Neural progenitor cell (in vitro differentiated cells): Measurements from ENCODE around the gene PLEKHA6. TPM values are rescaled to one million over a fixed set of nuclear protein-coding genes. Genes with fewer than 3 reads are reported as not detected.

Experiments
- DNase-seq: peaks from one replicate; pipeline ENCODE4 v3.0.0-alpha.2; 2016; ENCODE audit warnings: low spot score
- H2AFZ ChIP-seq: fragments of 200-600 bp; sonication (generic); replicated peaks from 2 replicates; pipeline ENCODE4 v1.6.1; 2016; ENCODE audit warnings: antibody characterized with exemption
- H3F3A ChIP-seq: fragments of 200-600 bp; sonication (generic); 2 replicates; pipeline ENCODE4 v1.6.1; 2016; ENCODE audit warnings: antibody characterized with exemption, low read depth
- H3K27ac ChIP-seq: fragments of 200-600 bp; sonication (generic); 2 replicates; pipeline ENCODE4 v1.5.1; 2016; ENCODE audit warnings: mild to moderate bottlenecking
- H3K27me3 ChIP-seq: fragments of 200-600 bp; sonication (generic); 2 replicates; pipeline ENCODE4 v1.6.1; 2016; ENCODE audit warnings: mild to moderate bottlenecking, moderate library complexity
- H3K36me3 ChIP-seq: fragments of 200-600 bp; sonication (generic); 2 replicates; pipeline ENCODE4 v1.5.1; 2016
- H3K4me1 ChIP-seq: fragments of 200-600 bp; sonication (generic); 2 replicates; pipeline ENCODE4 v1.6.1; 2016; ENCODE audit warnings: mixed run types
- H3K4me2 ChIP-seq: fragments of 200-600 bp; sonication (generic); 2 replicates; pipeline ENCODE4 v1.6.1; 2016
- H3K4me3 ChIP-seq: fragments of 200-600 bp; sonication (generic); 2 replicates; pipeline ENCODE4 v1.5.1; 2016
- H3K79me2 ChIP-seq: fragments of 200-600 bp; sonication (generic); 2 replicates; pipeline ENCODE4 v1.6.1; 2016; ENCODE audit warnings: low read depth
- H3K9ac ChIP-seq: fragments of 200-600 bp; sonication (generic); 2 replicates; pipeline ENCODE4 v1.6.1; 2016
- H3K9me3 ChIP-seq: fragments of 200-600 bp; sonication (generic); 2 replicates; pipeline ENCODE4 v1.5.1; 2016; ENCODE audit warnings: low read depth
- H4K20me1 ChIP-seq: fragments of 200-600 bp; sonication (generic); 2 replicates; pipeline ENCODE4 v1.6.1; 2016; ENCODE audit warnings: low read depth
- H3K27ac Mint-ChIP-seq: 3 replicates; pipeline ENCODE4 v1.8.0; 2021; ENCODE audit warnings: mixed read lengths
- H3K27me3 Mint-ChIP-seq: 2 replicates; pipeline ENCODE4 v1.8.0; 2022; ENCODE audit warnings: low read depth, mild to moderate bottlenecking, inconsistent platforms, moderate library complexity, mixed read lengths; ENCODE audit not compliant: insufficient read depth
- H3K36me3 Mint-ChIP-seq: 3 replicates; pipeline ENCODE4 v1.8.0; 2021; ENCODE audit warnings: mixed read lengths
- H3K4me1 Mint-ChIP-seq: 3 replicates; pipeline ENCODE4 v1.8.0; 2021; ENCODE audit warnings: mixed read lengths
- H3K4me3 Mint-ChIP-seq: 3 replicates; pipeline ENCODE4 v1.8.0; 2021; ENCODE audit warnings: mild to moderate bottlenecking, moderate library complexity, mixed read lengths
- H3K9me3 Mint-ChIP-seq: 3 replicates; pipeline ENCODE4 v1.8.0; 2020; ENCODE audit warnings: mixed read lengths
- CTCF ChIP-seq: fragments of 200-600 bp; sonication (generic); IDR thresholded peaks from 2 replicates; pipeline ENCODE4 v1.5.1; 2017; ENCODE audit warnings: antibody characterized with exemption, mild to moderate bottlenecking
- EZH2 ChIP-seq: fragments of 200-600 bp; sonication (generic); IDR thresholded peaks from 2 replicates; pipeline ENCODE4 v1.6.1; 2017; ENCODE audit warnings: antibody characterized with exemption, mild to moderate bottlenecking, moderate library complexity
- EZH2phosphoT487 ChIP-seq: fragments of 200-600 bp; sonication (generic); IDR thresholded peaks from 2 replicates; pipeline ENCODE4 v1.6.1; 2017; ENCODE audit warnings: antibody characterized with exemption
- total RNA-seq: library from RNA; depleted of rRNA; stranded (reverse); fragments of >200 nt; gene quantifications from 2 replicates; pipeline ENCODE4 v1.2.3, GENCODE V29; 2015; ENCODE audit warnings: low replicate concordance

The PLEKHA6 gene
- total RNA-seq, 1 donor from 2014 or later = 0.58 TPM

- peaks cover 64% of the 10 kb centered on the region for H3K4me1 Mint-ChIP-seq
- H3K4me1 ChIP-seq = peaks cover 31% of the 10 kb centered on the region
- no peak for DNase-seq
- H4K20me1 ChIP-seq = no peaks in the 10 kb centered on the region
- peak overlapping the region; percentile 72 for H3K4me2 ChIP-seq
- TF ChIP-seq EZH2 (no peak), EZH2phosphoT487 (no peak)
- peak overlapping the region; percentile 35 for H2AFZ ChIP-seq
- H3K27ac Mint-ChIP-seq = peak overlapping the region; percentile 81
- no peaks in the 10 kb centered on the region for H3K79me2 ChIP-seq
- H3K9me3 Mint-ChIP-seq = no peaks in the 10 kb centered on the region
- H3K27ac ChIP-seq = no peak overlapping the region
- H3K36me3 ChIP-seq = no peaks in the 10 kb centered on the region
- H3K9ac ChIP-seq = no peak overlapping the region
- H3F3A ChIP-seq = peaks cover 27% of the 10 kb centered on the region
- no peaks in the 10 kb centered on the region for H3K9me3 ChIP-seq
- H3K4me3 ChIP-seq = peak overlapping the region; percentile 38
- H3K27me3 Mint-ChIP-seq = peaks cover 6% of the 10 kb centered on the region
- peaks cover 14% of the 10 kb centered on the region for H3K27me3 ChIP-seq
- H3K36me3 Mint-ChIP-seq = no peaks in the 10 kb centered on the region
- H3K4me3 Mint-ChIP-seq = peak overlapping the region; percentile 81
Observed at GRCh38 chr1:204358605-204359004, 1.1 kb downstream of the PLEKHA6 start.

GRCh38 chr1:204357551-204358490 lies 1.9 kb downstream of the PLEKHA6 start:
- Histone ChIP-seq H3K4me2 (peak overlapping the region; percentile 72), H3F3A (peaks cover 27% of the 10 kb centered on the region), H3K9ac (no peak overlapping the region), H3K4me1 (peaks cover 31% of the 10 kb centered on the region), H4K20me1 (no peaks in the 10 kb centered on the region), H3K36me3 (no peaks in the 10 kb centered on the region), H3K4me3 (no peak overlapping the region), H2AFZ (no peak overlapping the region), H3K27ac (no peak overlapping the region), H3K79me2 (no peaks in the 10 kb centered on the region), H3K9me3 (no peaks in the 10 kb centered on the region), H3K27me3 (peaks cover 9% of the 10 kb centered on the region)
- TF ChIP-seq EZH2 (no peak), EZH2phosphoT487 (no peak), CTCF (peak; percentile 8)
- Mint-ChIP-seq H3K4me3 (peak overlapping the region; percentile 62), H3K36me3 (no peaks in the 10 kb centered on the region), H3K9me3 (no peaks in the 10 kb centered on the region), H3K4me1 (peaks cover 67% of the 10 kb centered on the region), H3K27me3 (peaks cover 6% of the 10 kb centered on the region), H3K27ac (peak overlapping the region; percentile 82)
- DNase-seq = no peak

GRCh38 chr1:204356997-204357396 lies 2.7 kb downstream of the PLEKHA6 start:
- TF ChIP-seq EZH2phosphoT487 (no peak), EZH2 (no peak), CTCF (no peak)
- H3K36me3 Mint-ChIP-seq = no peaks in the 10 kb centered on the region
- no peak overlapping the region for H3K9ac ChIP-seq
- H3K27ac ChIP-seq = no peak overlapping the region
- no peaks in the 10 kb centered on the region for H3K9me3 ChIP-seq
- H3K27ac Mint-ChIP-seq = no peak overlapping the region
- no peaks in the 10 kb centered on the region for H3K9me3 Mint-ChIP-seq
- H3F3A ChIP-seq = peaks cover 27% of the 10 kb centered on the region
- no peak for DNase-seq
- H3K4me3 ChIP-seq = no peak overlapping the region
- H3K27me3 ChIP-seq = peaks cover under 1% of the 10 kb centered on the region
- no peak overlapping the region for H2AFZ ChIP-seq
- no peaks in the 10 kb centered on the region for H3K79me2 ChIP-seq
- no peaks in the 10 kb centered on the region for H3K36me3 ChIP-seq
- H3K27me3 Mint-ChIP-seq = peaks cover 5% of the 10 kb centered on the region
- no peak overlapping the region for H3K4me3 Mint-ChIP-seq
- H3K4me2 ChIP-seq = no peak overlapping the region
- peaks cover 31% of the 10 kb centered on the region for H3K4me1 ChIP-seq
- H3K4me1 Mint-ChIP-seq = peaks cover 63% of the 10 kb centered on the region
- H4K20me1 ChIP-seq = no peaks in the 10 kb centered on the region

- Mint-ChIP-seq H3K36me3 (no peaks in the 10 kb centered on the region), H3K4me1 (peaks cover 67% of the 10 kb centered on the region), H3K4me3 (no peak overlapping the region), H3K27me3 (peaks cover 2% of the 10 kb centered on the region), H3K27ac (no peak overlapping the region), H3K9me3 (no peaks in the 10 kb centered on the region)
- Histone ChIP-seq H3K4me3 (no peak overlapping the region), H3K4me1 (peaks cover 40% of the 10 kb centered on the region), H3K9me3 (no peaks in the 10 kb centered on the region), H3K4me2 (no peak overlapping the region), H2AFZ (no peak overlapping the region), H3K79me2 (no peaks in the 10 kb centered on the region), H3K36me3 (no peaks in the 10 kb centered on the region), H3K27me3 (no peaks in the 10 kb centered on the region), H3K9ac (no peak overlapping the region), H3F3A (peaks cover 38% of the 10 kb centered on the region), H4K20me1 (no peaks in the 10 kb centered on the region), H3K27ac (no peak overlapping the region)
- no peak for DNase-seq
- TF ChIP-seq EZH2 (no peak), EZH2phosphoT487 (no peak), CTCF (no peak)
Observed at GRCh38 chr1:204355913-204356312, 3.8 kb downstream of the PLEKHA6 start.
